Type B pancreatic cell (in vitro differentiated cells): ENCODE results near the gene ALPG. TPM values are rescaled to one million over a fixed set of nuclear protein-coding genes. Genes with fewer than 3 reads are reported as not detected.
A peak's percentile ranks its signal among the peaks of the same experiment; 100 is the strongest.
"Not testable (repeated sequence)": the region's sequence is repeated elsewhere in the genome, so short reads cannot be mapped to it uniquely, and the experiment has no call there.

Experiments
- DNase-seq: peaks from one replicate; pipeline ENCODE4 v3.0.0; 2021; ENCODE audit warnings: mixed read lengths; ENCODE audit not compliant: unreplicated experiment; ENCODE audit errors: extremely low spot score
- H3K27ac Mint-ChIP-seq: 2 replicates; pipeline ENCODE4 v1.8.0; 2021; ENCODE audit warnings: mild to moderate bottlenecking, mixed read lengths
- H3K27me3 Mint-ChIP-seq: 2 replicates; pipeline ENCODE4 v1.8.0; 2021; ENCODE audit warnings: mixed read lengths
- H3K36me3 Mint-ChIP-seq: 2 replicates; pipeline ENCODE4 v1.8.0; 2021; ENCODE audit warnings: mixed read lengths
- H3K4me1 Mint-ChIP-seq: one replicate; pipeline ENCODE4 v1.8.0; 2021; ENCODE audit warnings: mixed read lengths; ENCODE audit not compliant: unreplicated experiment
- H3K4me3 Mint-ChIP-seq: 2 replicates; pipeline ENCODE4 v1.8.0; 2021; ENCODE audit warnings: mild to moderate bottlenecking, mixed read lengths
- H3K9me3 Mint-ChIP-seq: 2 replicates; pipeline ENCODE4 v1.8.0; 2021; ENCODE audit warnings: mixed read lengths
- CTCF ChIP-seq: fragments of 200-600 bp; sonication (generic); conservative IDR thresholded peaks from 2 replicates; pipeline ENCODE4 v1.5.0; 2021; ENCODE audit warnings: antibody characterized with exemption, mild to moderate bottlenecking
- total RNA-seq: library from RNA; stranded (reverse); gene quantifications from 2 replicates; pipeline ENCODE4 v1.2.1, GENCODE V29; 2021; ENCODE audit warnings: low replicate concordance

The ALPG gene
- total RNA-seq, 1 donor from 2014 or later: 0.14 TPM

DNA sequence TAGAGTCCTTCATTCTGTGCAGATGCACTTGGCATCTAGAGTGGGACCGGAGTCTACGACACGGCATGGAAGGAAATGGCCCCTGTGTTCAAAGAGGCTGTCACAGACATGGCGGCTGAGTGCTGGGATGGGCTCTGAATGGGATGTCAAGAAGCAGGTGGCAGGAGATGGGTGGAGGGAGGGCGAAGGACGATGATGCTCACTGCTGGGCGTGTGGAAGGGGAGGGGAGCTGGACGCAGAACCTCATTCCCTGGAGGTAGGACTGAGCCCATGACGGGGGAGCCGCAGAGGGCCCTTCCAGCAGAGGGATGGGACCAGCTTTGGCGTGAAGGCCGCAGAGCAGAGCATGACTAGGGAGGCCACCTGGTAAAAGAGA is 30.5 kb downstream of the ALPG start:
- no peak overlapping the region for H3K27ac Mint-ChIP-seq
- peaks cover 12% of the 10 kb centered on the region for H3K27me3 Mint-ChIP-seq
- H3K4me1 Mint-ChIP-seq: no peaks in the 10 kb centered on the region
- H3K9me3 Mint-ChIP-seq: no peaks in the 10 kb centered on the region
- no peaks in the 10 kb centered on the region for H3K36me3 Mint-ChIP-seq
- H3K4me3 Mint-ChIP-seq: no peak overlapping the region
- no peak for DNase-seq
- TF ChIP-seq CTCF: no peak

GRCh38 chr2:232438091-232438490 is 31.4 kb downstream of the ALPG start:
- Mint-ChIP-seq H3K36me3 (no peaks in the 10 kb centered on the region), H3K27ac (no peak overlapping the region), H3K27me3 (peaks cover 12% of the 10 kb centered on the region), H3K9me3 (no peaks in the 10 kb centered on the region), H3K4me3 (no peak overlapping the region), H3K4me1 (no peaks in the 10 kb centered on the region)
- no peak for TF ChIP-seq CTCF
- DNase-seq: no peak

DNA sequence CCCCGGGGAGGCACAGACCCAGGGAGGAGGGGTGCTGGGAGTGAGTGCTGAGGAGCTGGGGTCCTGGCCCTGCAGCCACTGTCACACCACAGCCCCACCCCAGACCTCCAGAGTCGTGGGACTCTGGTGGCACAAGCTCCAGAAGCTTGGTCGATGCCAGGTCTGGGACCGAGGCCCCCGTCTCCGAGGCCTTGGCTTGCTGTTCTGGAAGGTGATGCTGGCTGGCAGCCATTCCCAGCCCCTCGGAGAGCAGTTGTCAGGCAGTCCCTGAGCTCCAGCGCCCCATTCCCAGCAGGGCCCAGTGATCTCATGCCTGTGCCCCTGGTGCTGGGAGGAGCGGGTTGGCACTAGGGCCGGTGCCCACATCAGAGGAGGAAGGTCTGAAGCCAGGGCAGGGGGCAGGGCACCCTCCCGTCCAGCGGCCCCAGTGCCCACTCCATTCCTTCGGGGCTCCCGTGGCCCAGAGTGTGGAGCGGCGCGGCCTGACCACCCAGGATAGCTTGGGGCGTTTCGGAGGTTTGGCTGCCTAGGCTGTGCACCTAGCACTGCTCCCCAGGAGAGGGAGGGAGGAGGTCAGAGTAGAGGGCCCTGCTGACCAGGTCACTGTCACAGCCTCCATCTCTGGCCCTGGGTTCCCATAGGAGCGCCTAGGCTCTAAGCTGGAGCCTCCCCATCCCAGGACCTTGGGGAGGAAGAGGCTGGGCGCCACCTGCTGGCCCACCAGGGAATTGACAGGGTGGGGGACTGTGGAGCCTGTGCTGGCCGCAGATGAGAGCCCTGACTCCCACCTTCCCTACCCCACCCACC is 32.5 kb downstream of the ALPG start:
- Mint-ChIP-seq H3K36me3 (no peaks in the 10 kb centered on the region), H3K9me3 (no peaks in the 10 kb centered on the region), H3K27me3 (peaks cover 12% of the 10 kb centered on the region), H3K27ac (no peak overlapping the region), H3K4me3 (no peak overlapping the region), H3K4me1 (no peaks in the 10 kb centered on the region)
- peak; percentile 76 for TF ChIP-seq CTCF
- DNase-seq: no peak

- Mint-ChIP-seq H3K9me3 (no peaks in the 10 kb centered on the region), H3K27me3 (peaks cover 12% of the 10 kb centered on the region), H3K4me1 (no peaks in the 10 kb centered on the region), H3K36me3 (no peaks in the 10 kb centered on the region), H3K4me3 (no peak overlapping the region), H3K27ac (no peak overlapping the region)
- peak; percentile 67 for TF ChIP-seq CTCF
- no peak for DNase-seq
Observed at GRCh38 chr2:232439758-232440135, 33.1 kb downstream of the ALPG start.

DNA sequence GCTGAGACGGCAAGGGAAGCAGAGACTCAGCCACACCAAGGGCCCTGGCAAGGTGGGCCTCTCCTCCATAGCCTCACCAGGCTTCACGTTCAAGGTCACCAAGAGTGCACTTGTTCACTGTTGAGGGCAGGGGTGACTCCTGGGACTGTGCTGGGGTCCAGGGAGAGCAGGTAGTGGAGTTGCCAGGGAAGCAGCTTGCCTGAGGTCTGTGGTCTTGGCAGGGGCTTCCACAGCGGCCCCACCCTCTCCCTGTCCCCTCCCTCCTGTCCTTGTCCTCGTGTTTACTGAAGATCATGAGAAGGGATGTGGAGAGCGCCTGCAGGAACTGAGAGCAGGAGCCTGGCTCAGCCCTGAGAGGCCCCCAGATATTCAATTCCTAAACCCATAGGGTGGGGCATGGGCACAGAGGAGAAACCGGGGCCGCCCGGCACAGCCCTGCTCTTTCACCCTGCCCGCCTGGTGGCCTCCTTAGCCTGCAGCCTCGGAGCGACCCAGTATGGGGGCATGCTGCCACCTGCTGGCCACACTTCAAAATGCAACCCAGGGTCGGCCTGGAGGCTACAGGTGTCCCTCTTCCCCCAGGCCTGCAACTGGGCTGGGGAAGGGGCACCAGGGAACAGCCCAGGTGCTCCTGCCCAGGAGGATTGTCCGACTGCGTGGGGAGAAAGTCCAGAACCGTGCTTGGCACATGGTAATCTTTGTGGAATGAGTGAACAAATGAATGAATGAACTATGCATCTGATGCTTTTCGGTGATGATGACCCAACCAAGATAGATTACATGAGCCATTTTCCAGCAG is 33.8 kb downstream of the ALPG start:
- TF ChIP-seq CTCF: peak; percentile 88
- not testable (repeated sequence) for H3K4me3 Mint-ChIP-seq, H3K4me1 Mint-ChIP-seq, H3K27ac Mint-ChIP-seq, H3K9me3 Mint-ChIP-seq, H3K27me3 Mint-ChIP-seq, H3K36me3 Mint-ChIP-seq
- peak; percentile 93 for DNase-seq
